H9 (cell line): ENCODE data around the gene CD84. TPM values are rescaled to one million over a fixed set of nuclear protein-coding genes. Genes with fewer than 3 reads are reported as not detected.

Experiments
- DNase-seq: peaks from one replicate; pipeline ENCODE4 v3.0.0-alpha.2; 2017
- H2AFZ ChIP-seq: one replicate; pipeline ENCODE4 v1.6.1; 2013; ENCODE audit warnings: mild to moderate bottlenecking, low read length, control low read depth, moderate library complexity
- H2AK5ac ChIP-seq: 2 replicates; pipeline ENCODE4 v1.6.1; 2013; ENCODE audit warnings: low read length, control low read depth, mixed read lengths; ENCODE audit not compliant: insufficient read length
- H2BK120ac ChIP-seq: one replicate; pipeline ENCODE4 v1.6.1; 2013; ENCODE audit warnings: low read depth, mild to moderate bottlenecking, low read length, control low read depth, inconsistent platforms; ENCODE audit not compliant: poor library complexity, severe bottlenecking
- H2BK12ac ChIP-seq: 2 replicates; pipeline ENCODE4 v1.6.1; 2013; ENCODE audit warnings: low read length, control low read depth, mixed read lengths, low read depth; ENCODE audit not compliant: insufficient read length
- H2BK15ac ChIP-seq: 2 replicates; pipeline ENCODE4 v1.6.1; 2013; ENCODE audit warnings: low read depth, low read length, control low read depth
- H2BK20ac ChIP-seq: one replicate; pipeline ENCODE4 v1.6.1; 2013; ENCODE audit warnings: low read depth, mild to moderate bottlenecking, low read length, control low read depth, inconsistent platforms; ENCODE audit not compliant: poor library complexity, severe bottlenecking
- H2BK5ac ChIP-seq: 2 replicates; pipeline ENCODE4 v1.6.1; 2013; ENCODE audit warnings: low read length, control low read depth, mixed read lengths; ENCODE audit not compliant: insufficient read length
- H3K14ac ChIP-seq: 2 replicates; pipeline ENCODE4 v1.6.1; 2013; ENCODE audit warnings: low read length, control low read depth; ENCODE audit not compliant: insufficient read depth
- H3K18ac ChIP-seq: 2 replicates; pipeline ENCODE4 v1.6.1; 2013; ENCODE audit warnings: low read depth, mild to moderate bottlenecking, mixed read lengths, low read length, control low read depth; ENCODE audit not compliant: insufficient read length
- H3K23ac ChIP-seq: 2 replicates; pipeline ENCODE4 v1.6.1; 2013; ENCODE audit warnings: low read length, control low read depth, mixed read lengths, low read depth; ENCODE audit not compliant: insufficient read length
- H3K23me2 ChIP-seq: 2 replicates; pipeline ENCODE4 v1.6.1; 2013; ENCODE audit warnings: low read depth, mild to moderate bottlenecking, mixed read lengths, low read length, control low read depth; ENCODE audit not compliant: insufficient read length, poor library complexity, severe bottlenecking
- H3K27ac ChIP-seq: 2 replicates; pipeline ENCODE4 v1.5.1; 2013; ENCODE audit warnings: low read length, control low read depth, mixed read lengths, low read depth; ENCODE audit not compliant: insufficient read length
- H3K27me3 ChIP-seq: 2 replicates; pipeline ENCODE4 v1.6.1; 2013; ENCODE audit warnings: low read length, control low read depth, inconsistent platforms; ENCODE audit not compliant: insufficient read depth
- H3K4ac ChIP-seq: 2 replicates; pipeline ENCODE4 v1.6.1; 2013; ENCODE audit warnings: low read depth, mild to moderate bottlenecking, control low read depth, inconsistent platforms, low read length, moderate library complexity
- H3K4me1 ChIP-seq: 2 replicates; pipeline ENCODE4 v1.6.1; 2013; ENCODE audit warnings: low read length, control low read depth, inconsistent platforms; ENCODE audit not compliant: insufficient read depth
- H3K4me2 ChIP-seq: 2 replicates; pipeline ENCODE4 v1.6.1; 2013; ENCODE audit warnings: low read length, control low read depth, mixed read lengths; ENCODE audit not compliant: insufficient read length, insufficient read depth
- H3K56ac ChIP-seq: 2 replicates; pipeline ENCODE4 v1.6.1; 2013; ENCODE audit warnings: low read depth, mild to moderate bottlenecking, mixed read lengths, low read length, control low read depth; ENCODE audit not compliant: insufficient read length
- H3K79me1 ChIP-seq: 2 replicates; pipeline ENCODE4 v1.6.1; 2013; ENCODE audit warnings: low read depth, mild to moderate bottlenecking, moderate library complexity, low read length, control low read depth, inconsistent platforms; ENCODE audit not compliant: insufficient read depth, poor library complexity, severe bottlenecking
- H3K79me2 ChIP-seq: 2 replicates; pipeline ENCODE4 v1.6.1; 2013; ENCODE audit warnings: low read length, control low read depth, inconsistent platforms; ENCODE audit not compliant: insufficient read depth
- H3K9ac ChIP-seq: 2 replicates; pipeline ENCODE4 v1.6.1; 2013; ENCODE audit warnings: low read length, control low read depth, mixed read lengths; ENCODE audit not compliant: insufficient read length; ENCODE audit errors: extremely low read depth
- H3K9me3 ChIP-seq: one replicate; pipeline ENCODE4 v1.6.1; 2013; ENCODE audit warnings: low read depth, low read length, inconsistent platforms; ENCODE audit not compliant: control insufficient read depth
- H3T11ph ChIP-seq: one replicate; pipeline ENCODE4 v1.6.1; 2013; ENCODE audit warnings: mild to moderate bottlenecking, low read length, control low read depth, inconsistent platforms
- H4K20me1 ChIP-seq: one replicate; pipeline ENCODE4 v1.6.1; 2013; ENCODE audit not compliant: control insufficient read depth, insufficient read length, insufficient read depth
- H4K5ac ChIP-seq: 2 replicates; pipeline ENCODE4 v1.6.1; 2013; ENCODE audit warnings: low read depth, mild to moderate bottlenecking, mixed read lengths, low read length, control low read depth; ENCODE audit not compliant: insufficient read length
- H4K8ac ChIP-seq: replicated peaks from 2 replicates; pipeline ENCODE4 v1.6.1; 2013; ENCODE audit warnings: low read length, control low read depth, mixed read lengths, low read depth; ENCODE audit not compliant: insufficient read length
- H4K91ac ChIP-seq: 2 replicates; pipeline ENCODE4 v1.6.1; 2013; ENCODE audit warnings: low read depth, mild to moderate bottlenecking, moderate library complexity, mixed read lengths, low read length, control low read depth; ENCODE audit not compliant: insufficient read length
- H3K27ac Mint-ChIP-seq, 3 experiments: 2 replicates in 2 of 3; 3 replicates in 1 of 3; pipeline ENCODE4 v1.8.0; 2020 to 2021; ENCODE audit warnings: mixed read lengths in 3 of 3, mild to moderate bottlenecking in 1 of 3, moderate library complexity in 1 of 3
- H3K27me3 Mint-ChIP-seq: 2 replicates; pipeline ENCODE4 v1.8.0; 2021; ENCODE audit warnings: low read depth, mild to moderate bottlenecking, moderate library complexity, mixed read lengths
- H3K36me3 Mint-ChIP-seq, 3 experiments: 2 replicates in 2 of 3; 3 replicates in 1 of 3; pipeline ENCODE4 v1.8.0; 2020 to 2021; ENCODE audit warnings: low read depth in 3 of 3, mixed read lengths in 3 of 3; ENCODE audit not compliant: insufficient read depth in 1 of 3
- H3K4me1 Mint-ChIP-seq, 2 experiments: 2 replicates each; pipeline ENCODE4 v1.8.0; 2020; ENCODE audit warnings: mixed read lengths in 2 of 2
- H3K4me3 Mint-ChIP-seq, 2 experiments: 2 replicates in 1 of 2; 3 replicates in 1 of 2; pipeline ENCODE4 v1.8.0; 2020 to 2021; ENCODE audit warnings: mild to moderate bottlenecking in 2 of 2, mixed read lengths in 2 of 2, moderate library complexity in 1 of 2
- H3K9me3 Mint-ChIP-seq, 2 experiments: 2 replicates in 1 of 2; 3 replicates in 1 of 2; pipeline ENCODE4 v1.8.0; 2020; ENCODE audit warnings: mild to moderate bottlenecking in 2 of 2, mixed read lengths in 2 of 2, moderate library complexity in 1 of 2
- WGBS: extraction: QIAGEN DNeasy Blood & Tissue Kit; methylation state at CpG from one replicate; pipeline ENCODE4 v1.1.7; 2013; ENCODE audit warnings: missing lambda C conversion rate, low lambda C conversion rate, mixed read lengths; ENCODE audit not compliant: insufficient read length; ENCODE audit errors: extremely low coverage; 5-methylcytosine and 5-hydroxymethylcytosine counted together
- long read RNA-seq: library from polyadenylated mRNA; unstranded; transcript quantifications from one replicate; pipeline ENCODE4 v2.0.0, GENCODE V29; 2020
- total RNA-seq: library from RNA; stranded (reverse); gene quantifications from 2 replicates; pipeline ENCODE4 v1.2.1, GENCODE V29; 2021
- TF ChIP-seq, protein P1 (sequence below): fragments of 200-600 bp; sonication (generic); conservative IDR thresholded peaks from 3 replicates; pipeline ENCODE4 v1.8.0; 2021; ENCODE audit warnings: antibody characterized with exemption, mild to moderate bottlenecking

CD84 gene, protein sequence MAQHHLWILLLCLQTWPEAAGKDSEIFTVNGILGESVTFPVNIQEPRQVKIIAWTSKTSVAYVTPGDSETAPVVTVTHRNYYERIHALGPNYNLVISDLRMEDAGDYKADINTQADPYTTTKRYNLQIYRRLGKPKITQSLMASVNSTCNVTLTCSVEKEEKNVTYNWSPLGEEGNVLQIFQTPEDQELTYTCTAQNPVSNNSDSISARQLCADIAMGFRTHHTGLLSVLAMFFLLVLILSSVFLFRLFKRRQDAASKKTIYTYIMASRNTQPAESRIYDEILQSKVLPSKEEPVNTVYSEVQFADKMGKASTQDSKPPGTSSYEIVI
- not detected in 2 replicates for total RNA-seq
- long read RNA-seq: 0 reads

DNA sequence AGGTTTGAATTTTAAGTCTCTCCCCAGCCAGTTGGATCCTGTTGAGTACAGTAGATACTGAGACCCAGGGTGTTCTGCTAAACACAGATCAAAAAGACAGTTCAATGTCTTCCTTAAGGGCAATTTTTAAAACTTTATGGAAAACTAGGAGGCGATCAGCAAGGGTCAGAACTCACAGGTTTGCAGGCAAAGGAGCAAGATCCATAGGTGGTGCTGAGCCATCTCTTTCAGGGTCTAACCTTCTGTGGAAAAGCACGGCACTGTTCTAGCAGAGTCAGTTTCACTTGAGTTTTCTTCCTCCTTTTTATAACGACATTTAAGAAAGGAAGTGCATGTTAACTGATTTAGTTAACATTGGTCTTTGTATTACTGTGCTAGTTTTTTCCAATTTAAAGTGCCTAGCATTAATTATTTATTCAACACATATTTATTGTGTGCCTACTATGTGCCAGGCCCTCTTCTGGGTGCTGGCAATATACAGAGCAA lies at the start of gene CD84:
TSS of gene CD84 (minus strand) at position 281 of the 486 bp plus-strand sequence. CDS start at position 222, 59 bp downstream.
- no peak within 1 kb of the TSS for H3K4ac ChIP-seq
- no peak within 1 kb of the TSS for H4K5ac ChIP-seq
- no peak within 1 kb of the TSS for H3K18ac ChIP-seq
- H3K79me2 ChIP-seq: no peaks in the 10 kb centered on the region
- H3K9me3 Mint-ChIP-seq: peaks cover 0 to 10% of the 10 kb centered on the region in 2 experiments; a peak in 4 of 5 replicates
- H3K4me1 ChIP-seq: no peaks in the 10 kb centered on the region
- H3K4me3 Mint-ChIP-seq: no peak within 1 kb of the TSS
- 0 out of 4 replicates have a peak, but pooled peaks cover 2% of the 10 kb centered on the region in 2 experiments for H3K4me1 Mint-ChIP-seq
- H2BK12ac ChIP-seq: no peak within 1 kb of the TSS
- no CpG with 5 or more reads among the region's 3 CpGs for WGBS
- H2BK5ac ChIP-seq: no peak within 1 kb of the TSS
- no peak within 1 kb of the TSS for H3K4me2 ChIP-seq
- H2AK5ac ChIP-seq: no peak within 1 kb of the TSS
- no peaks in the 10 kb centered on the region for H3K23me2 ChIP-seq
- H3K9ac ChIP-seq: no peak within 1 kb of the TSS
- H3K14ac ChIP-seq: no peak within 1 kb of the TSS
- no peaks in the 10 kb centered on the region for H3K27me3 ChIP-seq
- TF ChIP-seq, protein P1, sequence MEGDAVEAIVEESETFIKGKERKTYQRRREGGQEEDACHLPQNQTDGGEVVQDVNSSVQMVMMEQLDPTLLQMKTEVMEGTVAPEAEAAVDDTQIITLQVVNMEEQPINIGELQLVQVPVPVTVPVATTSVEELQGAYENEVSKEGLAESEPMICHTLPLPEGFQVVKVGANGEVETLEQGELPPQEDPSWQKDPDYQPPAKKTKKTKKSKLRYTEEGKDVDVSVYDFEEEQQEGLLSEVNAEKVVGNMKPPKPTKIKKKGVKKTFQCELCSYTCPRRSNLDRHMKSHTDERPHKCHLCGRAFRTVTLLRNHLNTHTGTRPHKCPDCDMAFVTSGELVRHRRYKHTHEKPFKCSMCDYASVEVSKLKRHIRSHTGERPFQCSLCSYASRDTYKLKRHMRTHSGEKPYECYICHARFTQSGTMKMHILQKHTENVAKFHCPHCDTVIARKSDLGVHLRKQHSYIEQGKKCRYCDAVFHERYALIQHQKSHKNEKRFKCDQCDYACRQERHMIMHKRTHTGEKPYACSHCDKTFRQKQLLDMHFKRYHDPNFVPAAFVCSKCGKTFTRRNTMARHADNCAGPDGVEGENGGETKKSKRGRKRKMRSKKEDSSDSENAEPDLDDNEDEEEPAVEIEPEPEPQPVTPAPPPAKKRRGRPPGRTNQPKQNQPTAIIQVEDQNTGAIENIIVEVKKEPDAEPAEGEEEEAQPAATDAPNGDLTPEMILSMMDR: no peak
- DNase-seq: no peak
- H3K9me3 ChIP-seq: no peaks in the 10 kb centered on the region
- no peak within 1 kb of the TSS for H2AFZ ChIP-seq
- H3K23ac ChIP-seq: no peak within 1 kb of the TSS
- no peak within 1 kb of the TSS for H2BK120ac ChIP-seq
- no peaks in the 10 kb centered on the region for H3K36me3 Mint-ChIP-seq
- H4K91ac ChIP-seq: no peak within 1 kb of the TSS
- H3T11ph ChIP-seq: no peak within 1 kb of the TSS
- H3K56ac ChIP-seq: no peak within 1 kb of the TSS
- no peaks in the 10 kb centered on the region for H4K20me1 ChIP-seq
- no peak within 1 kb of the TSS for H3K27ac ChIP-seq
- no peak within 1 kb of the TSS for H2BK15ac ChIP-seq
- no peaks in the 10 kb centered on the region; the same call in 1 of the 2 replicates for H3K27me3 Mint-ChIP-seq
- no peaks in the 10 kb centered on the region for H3K79me1 ChIP-seq
- no peak within 1 kb of the TSS for H3K27ac Mint-ChIP-seq
- H2BK20ac ChIP-seq: no peak within 1 kb of the TSS
- no peak within 1 kb of the TSS for H4K8ac ChIP-seq
